NT2/D1 (cell line): ENCODE results near the gene SORBS1.

Source experiments
- YY1 ChIP-seq: IDR thresholded peaks from 2 replicates; pipeline ENCODE4 v1.6.1; 2011; ENCODE audit not compliant: insufficient read length, insufficient read depth
- ZNF274 ChIP-seq: IDR thresholded peaks from 2 replicates; pipeline ENCODE4 v1.6.1; 2011; ENCODE audit warnings: mild to moderate bottlenecking, low read depth, low read length

DNA sequence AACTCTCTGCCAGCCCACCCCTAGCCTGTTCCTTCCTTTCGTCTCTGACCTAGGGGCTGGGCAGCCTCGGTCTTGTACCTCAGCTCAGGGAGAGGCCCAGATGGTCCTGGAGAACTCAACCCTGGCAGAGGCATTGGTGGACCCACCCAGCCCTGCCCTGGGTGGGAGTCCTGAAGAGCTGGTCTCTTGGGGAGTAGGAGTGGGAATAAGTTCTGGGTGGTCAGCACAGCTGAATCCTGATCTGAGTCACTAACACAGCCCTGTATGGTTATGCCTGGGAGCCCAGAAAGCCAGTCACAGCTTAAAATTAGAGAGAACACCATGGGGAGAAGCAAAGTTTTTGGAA, 84.0 kb downstream of the SORBS1 start:
- TF ChIP-seq YY1 (no peak), ZNF274 (no peak)
